CD4-positive, alpha-beta T cell treated with Interleukin-6 at 100 ng/mL for 8 hours (primary cell): Measurements from ENCODE around the gene LYVE1.

ENCODE experiments used
- DNase-seq: peaks from one replicate; pipeline ENCODE4 v3.0.0-alpha.2; 2020; ENCODE audit warnings: mixed read lengths, low spot score

Gene LYVE1

DNA sequence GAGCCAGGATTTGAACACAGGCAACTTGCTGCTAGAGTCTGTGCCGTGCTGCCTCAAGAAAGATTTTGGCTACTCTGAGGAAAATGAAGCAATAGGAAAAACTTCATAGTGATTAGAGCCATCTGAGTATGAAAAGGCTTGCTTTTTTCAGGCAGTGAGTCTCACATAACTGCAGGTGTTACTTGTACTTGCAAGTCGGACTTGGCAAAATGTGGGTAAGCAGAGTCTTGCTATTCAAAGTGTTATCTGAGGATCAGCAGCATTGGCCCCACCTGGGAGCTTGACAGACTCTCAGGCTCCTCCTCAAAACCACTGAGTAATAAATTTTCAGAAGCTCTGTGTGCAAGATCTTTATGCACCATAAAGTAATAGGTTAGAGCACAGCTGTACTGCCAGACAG, 45.5 kb downstream of the LYVE1 start:
- DNase-seq: no peak

DNA sequence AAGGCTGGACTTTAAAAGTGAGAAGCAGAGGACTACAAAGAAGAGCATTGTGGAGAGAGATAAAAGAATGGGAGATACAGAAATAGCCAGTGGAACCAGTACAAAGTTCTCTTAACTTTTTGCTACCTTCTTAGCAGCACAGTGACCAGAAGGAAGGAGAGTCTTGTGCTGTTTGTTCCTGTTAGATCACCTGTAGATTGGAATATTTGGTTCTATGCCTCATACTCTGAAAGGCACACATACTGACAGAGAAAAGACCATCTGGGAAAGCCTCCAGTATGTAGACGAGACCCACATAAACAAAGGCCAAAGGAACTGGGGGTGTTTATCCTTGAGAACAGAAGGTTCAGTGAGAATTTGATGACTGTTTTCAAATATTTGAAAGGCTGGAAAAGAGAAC, 46.2 kb downstream of the LYVE1 start:
- DNase-seq: no peak

DNA sequence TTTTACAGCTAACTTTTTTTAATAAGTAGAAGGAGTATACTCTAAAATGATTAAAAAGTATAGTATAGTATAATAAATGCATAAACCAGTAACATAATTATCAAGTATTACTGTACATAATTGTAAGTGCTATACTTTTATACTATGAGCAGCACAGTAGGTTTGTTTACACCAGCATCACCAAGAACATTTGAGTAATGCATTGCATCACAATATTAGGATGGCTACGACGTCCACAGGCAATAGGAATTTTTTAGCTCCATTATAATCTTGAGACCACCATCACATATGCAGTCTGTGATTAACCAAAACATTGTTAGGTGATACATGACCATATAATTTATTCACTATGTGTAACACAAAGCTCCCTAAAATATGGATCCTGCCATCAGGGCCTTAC, 47.9 kb downstream of the LYVE1 start:
- no peak for DNase-seq

DNA sequence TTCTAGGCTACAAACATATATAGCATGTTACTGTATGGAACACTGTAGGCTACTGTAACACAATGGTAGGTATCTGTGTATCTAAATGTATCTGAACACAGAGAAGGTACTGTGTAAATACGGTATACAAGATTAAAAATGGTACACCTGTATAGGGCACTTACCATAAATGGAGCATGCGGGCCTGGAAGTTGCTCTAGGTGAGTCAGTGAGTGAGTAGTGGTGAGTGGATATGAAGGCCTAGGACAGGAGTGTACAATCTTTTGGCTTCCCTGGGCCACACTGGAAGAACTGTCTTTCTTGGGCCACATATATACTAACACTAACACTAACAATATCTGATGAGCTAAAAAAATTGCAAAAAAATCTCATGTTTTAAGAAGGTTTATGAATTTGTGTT, 48.8 kb downstream of the LYVE1 start:
- DNase-seq: no peak

DNA sequence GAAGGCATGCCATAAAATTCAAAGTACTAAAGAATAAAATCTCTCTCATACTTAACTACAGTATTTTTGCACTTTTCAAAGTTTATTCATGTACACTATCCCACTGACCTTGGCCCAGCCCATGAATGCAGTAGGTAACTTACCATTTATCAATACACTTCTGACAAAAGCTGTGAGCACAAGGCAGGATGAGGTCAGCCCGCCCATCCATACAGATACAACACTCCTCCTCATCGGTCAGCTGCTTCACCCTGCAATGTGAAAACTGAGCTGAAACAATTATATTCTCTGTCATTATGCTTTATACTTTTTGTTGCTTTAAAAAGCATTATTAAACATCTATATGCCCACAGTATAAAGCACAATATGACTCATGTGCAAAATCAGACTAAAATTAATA, 49.6 kb downstream of the LYVE1 start:
- DNase-seq: no peak

DNA sequence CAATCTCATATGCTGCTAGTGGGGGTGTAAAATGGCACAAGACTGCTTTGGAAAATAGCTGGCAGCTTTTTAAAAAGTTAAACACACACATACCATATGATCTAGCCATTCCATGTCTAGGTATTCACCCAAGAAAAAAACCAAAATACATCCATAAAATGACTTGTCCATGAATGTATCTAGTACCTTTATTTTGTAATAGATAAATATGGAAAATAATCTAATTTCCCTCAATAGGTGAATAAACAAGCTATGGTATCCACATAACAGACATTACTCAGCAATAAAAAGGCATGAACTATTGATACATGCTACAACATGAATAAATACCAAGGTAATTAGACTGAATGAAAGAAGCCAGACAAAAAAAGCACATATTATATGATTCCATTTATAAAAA, 50.3 kb downstream of the LYVE1 start:
- no peak for DNase-seq

DNA sequence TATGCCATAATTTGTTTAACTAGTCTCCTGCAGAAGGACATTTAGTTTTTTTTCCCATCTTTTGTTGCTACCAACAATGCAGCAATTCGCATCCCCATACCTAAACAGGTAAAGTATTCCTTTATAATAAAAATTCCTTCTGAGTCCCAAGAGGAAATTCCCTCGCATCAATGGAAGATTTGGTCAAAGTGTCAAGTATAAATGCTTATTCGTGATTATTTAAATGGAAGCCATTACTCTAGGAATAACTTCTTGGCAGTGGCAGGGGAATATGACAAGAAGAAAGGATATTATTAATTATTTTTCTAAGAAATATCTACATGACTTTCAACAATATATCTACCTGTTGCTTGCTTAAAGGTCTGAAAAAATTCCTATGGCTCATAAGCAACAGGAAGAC, 53.0 kb downstream of the LYVE1 start:
- no peak for DNase-seq

DNA sequence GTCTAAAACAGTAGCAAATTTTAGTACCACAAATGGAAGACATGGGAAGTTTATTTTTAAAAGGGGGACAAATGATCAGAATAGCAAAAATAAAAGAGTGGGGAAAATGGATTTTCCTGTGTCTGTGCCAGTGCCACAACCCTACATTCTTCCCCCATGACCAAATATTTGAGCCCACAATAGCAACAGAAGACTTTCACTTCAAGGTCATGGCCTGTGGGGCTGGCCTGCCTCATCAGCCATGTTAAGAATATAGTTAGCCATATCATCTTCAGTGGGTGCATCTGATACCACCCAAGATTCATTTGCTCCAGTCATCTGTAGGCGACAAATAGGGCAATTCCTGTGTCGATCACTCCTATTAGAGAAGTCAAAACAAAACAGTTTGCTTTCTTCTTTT, 53.8 kb downstream of the LYVE1 start:
- DNase-seq: no peak

DNA sequence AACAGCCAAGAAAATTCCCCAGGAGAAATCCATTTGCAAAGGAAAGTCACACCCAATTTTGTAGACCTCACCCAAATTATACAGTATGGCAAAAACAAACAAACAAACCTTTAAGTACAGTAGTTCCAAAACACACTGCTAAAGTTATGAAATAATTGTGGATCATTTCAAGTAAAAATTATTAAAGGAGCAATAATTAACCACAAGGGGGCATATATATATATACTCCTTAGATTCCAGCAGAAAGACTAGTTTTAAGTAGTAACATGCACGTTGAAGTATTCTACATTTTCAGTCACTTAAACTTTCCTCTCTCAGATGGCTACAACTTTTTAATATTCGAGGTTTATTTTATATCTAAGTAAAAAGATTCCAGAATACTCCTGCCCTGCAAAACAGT, 54.3 kb downstream of the LYVE1 start:
- DNase-seq: no peak

DNA sequence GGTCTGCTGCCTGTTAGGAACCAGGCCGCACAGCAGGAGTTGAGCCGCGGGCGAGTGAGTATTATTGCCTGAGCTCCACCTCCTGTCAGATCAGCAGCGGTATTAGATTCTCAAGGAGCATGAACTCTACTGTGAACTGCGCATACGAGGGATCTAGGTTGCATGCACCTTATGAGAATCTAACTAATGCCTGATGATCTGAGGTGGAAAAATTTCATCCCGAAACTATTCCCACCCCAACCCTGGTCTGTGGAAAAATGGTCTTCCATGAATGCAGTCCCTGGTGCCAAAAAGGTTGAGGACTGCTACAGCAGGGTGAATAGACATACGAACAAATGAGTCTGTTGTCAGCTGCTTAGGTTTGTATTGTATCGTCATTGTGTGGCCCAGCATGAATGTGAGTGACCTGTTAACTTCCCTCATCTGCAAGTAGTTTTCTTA, 57.3 kb downstream of the LYVE1 start:
- DNase-seq: no peak
